Liver (tissue), 3 donors: ENCODE data around the gene RAP1B.

Experiments used
- CTCF ChIP-seq: fragments of 150-350 bp; IDR thresholded peaks from 2 replicates; pipeline ENCODE4 v1.5.1; 2017; ENCODE audit warnings: improper control_type of control experiment, low read depth, low read length; ENCODE audit not compliant: missing input control
- EGR1 ChIP-seq, 2 donors: IDR thresholded peaks; 2 replicates each; pipeline ENCODE4 v1.6.1; 2016 to 2018; ENCODE audit warnings: antibody characterized with exemption in 2 of 2, low read depth in 2 of 2
- FOXA2 ChIP-seq: IDR thresholded peaks from 2 replicates; pipeline ENCODE4 v1.6.1; 2016; ENCODE audit warnings: antibody characterized with exemption
- HNF4A ChIP-seq, 2 donors: conservative IDR thresholded peaks; 2 replicates each; pipeline ENCODE4 v1.6.1; 2016; ENCODE audit warnings: antibody characterized with exemption in 2 of 2, mild to moderate bottlenecking in 2 of 2
- JUND ChIP-seq, 2 donors: IDR thresholded peaks; 2 replicates each; pipeline ENCODE4 v1.6.1; 2016; ENCODE audit warnings: antibody characterized with exemption in 2 of 2
- MAX ChIP-seq: IDR thresholded peaks from 2 replicates; pipeline ENCODE4 v1.6.1; 2016; ENCODE audit warnings: antibody characterized with exemption
- NR2F2 ChIP-seq: IDR thresholded peaks from 2 replicates; pipeline ENCODE4 v1.6.1; 2016; ENCODE audit warnings: antibody characterized with exemption
- RAD21 ChIP-seq, 2 donors: IDR thresholded peaks; 2 replicates each; pipeline ENCODE4 v1.6.1; 2016; ENCODE audit warnings: antibody characterized with exemption in 2 of 2, mild to moderate bottlenecking in 2 of 2
- TAF1 ChIP-seq: conservative IDR thresholded peaks from 2 replicates; pipeline ENCODE4 v1.6.1; 2016; ENCODE audit warnings: antibody characterized with exemption, mild to moderate bottlenecking
- YY1 ChIP-seq: IDR thresholded peaks from 2 replicates; pipeline ENCODE4 v1.6.1; 2016; ENCODE audit warnings: antibody characterized with exemption, mild to moderate bottlenecking
- TF ChIP-seq, protein P1 (sequence below): IDR thresholded peaks from 2 replicates; pipeline ENCODE4 v1.6.1; 2016; ENCODE audit warnings: antibody characterized with exemption, mild to moderate bottlenecking
- TF ChIP-seq, protein P2 (sequence below): IDR thresholded peaks from 2 replicates; pipeline ENCODE4 v1.6.1; 2016; ENCODE audit warnings: antibody characterized with exemption
- donor health status: healthy.
- donor health status: healthy.

DNA sequence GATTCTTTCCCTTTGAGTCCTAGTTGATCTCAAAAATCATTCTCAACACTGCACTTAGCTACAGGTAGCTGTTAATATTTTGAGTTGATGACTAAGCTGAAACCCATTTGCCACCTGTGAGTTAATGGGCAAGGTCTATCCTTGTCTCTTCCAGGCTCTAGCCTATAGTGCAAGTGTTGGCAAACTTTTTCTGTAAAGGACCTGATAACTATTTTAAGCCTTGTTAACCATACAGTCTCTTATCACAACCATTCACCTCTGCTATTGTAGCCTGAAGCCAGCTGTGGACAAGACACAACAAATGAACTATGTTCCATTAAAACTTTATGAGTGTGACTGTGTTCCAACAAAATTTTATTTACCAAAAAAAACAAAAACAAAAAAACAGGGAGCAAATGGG is 19.4 kb downstream of the RAP1B start:
- TF ChIP-seq, protein P1, sequence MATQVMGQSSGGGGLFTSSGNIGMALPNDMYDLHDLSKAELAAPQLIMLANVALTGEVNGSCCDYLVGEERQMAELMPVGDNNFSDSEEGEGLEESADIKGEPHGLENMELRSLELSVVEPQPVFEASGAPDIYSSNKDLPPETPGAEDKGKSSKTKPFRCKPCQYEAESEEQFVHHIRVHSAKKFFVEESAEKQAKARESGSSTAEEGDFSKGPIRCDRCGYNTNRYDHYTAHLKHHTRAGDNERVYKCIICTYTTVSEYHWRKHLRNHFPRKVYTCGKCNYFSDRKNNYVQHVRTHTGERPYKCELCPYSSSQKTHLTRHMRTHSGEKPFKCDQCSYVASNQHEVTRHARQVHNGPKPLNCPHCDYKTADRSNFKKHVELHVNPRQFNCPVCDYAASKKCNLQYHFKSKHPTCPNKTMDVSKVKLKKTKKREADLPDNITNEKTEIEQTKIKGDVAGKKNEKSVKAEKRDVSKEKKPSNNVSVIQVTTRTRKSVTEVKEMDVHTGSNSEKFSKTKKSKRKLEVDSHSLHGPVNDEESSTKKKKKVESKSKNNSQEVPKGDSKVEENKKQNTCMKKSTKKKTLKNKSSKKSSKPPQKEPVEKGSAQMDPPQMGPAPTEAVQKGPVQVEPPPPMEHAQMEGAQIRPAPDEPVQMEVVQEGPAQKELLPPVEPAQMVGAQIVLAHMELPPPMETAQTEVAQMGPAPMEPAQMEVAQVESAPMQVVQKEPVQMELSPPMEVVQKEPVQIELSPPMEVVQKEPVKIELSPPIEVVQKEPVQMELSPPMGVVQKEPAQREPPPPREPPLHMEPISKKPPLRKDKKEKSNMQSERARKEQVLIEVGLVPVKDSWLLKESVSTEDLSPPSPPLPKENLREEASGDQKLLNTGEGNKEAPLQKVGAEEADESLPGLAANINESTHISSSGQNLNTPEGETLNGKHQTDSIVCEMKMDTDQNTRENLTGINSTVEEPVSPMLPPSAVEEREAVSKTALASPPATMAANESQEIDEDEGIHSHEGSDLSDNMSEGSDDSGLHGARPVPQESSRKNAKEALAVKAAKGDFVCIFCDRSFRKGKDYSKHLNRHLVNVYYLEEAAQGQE, result no peak
- no peak for TF ChIP-seq CTCF
- TF ChIP-seq RAD21 (IDR thresholded peaks at IDR 0.05), result no peak
- TF ChIP-seq, protein P2, sequence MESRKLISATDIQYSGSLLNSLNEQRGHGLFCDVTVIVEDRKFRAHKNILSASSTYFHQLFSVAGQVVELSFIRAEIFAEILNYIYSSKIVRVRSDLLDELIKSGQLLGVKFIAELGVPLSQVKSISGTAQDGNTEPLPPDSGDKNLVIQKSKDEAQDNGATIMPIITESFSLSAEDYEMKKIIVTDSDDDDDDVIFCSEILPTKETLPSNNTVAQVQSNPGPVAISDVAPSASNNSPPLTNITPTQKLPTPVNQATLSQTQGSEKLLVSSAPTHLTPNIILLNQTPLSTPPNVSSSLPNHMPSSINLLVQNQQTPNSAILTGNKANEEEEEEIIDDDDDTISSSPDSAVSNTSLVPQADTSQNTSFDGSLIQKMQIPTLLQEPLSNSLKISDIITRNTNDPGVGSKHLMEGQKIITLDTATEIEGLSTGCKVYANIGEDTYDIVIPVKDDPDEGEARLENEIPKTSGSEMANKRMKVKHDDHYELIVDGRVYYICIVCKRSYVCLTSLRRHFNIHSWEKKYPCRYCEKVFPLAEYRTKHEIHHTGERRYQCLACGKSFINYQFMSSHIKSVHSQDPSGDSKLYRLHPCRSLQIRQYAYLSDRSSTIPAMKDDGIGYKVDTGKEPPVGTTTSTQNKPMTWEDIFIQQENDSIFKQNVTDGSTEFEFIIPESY, result no peak
- TF ChIP-seq TAF1, result no peak
- TF ChIP-seq FOXA2, result no peak
- no peak for TF ChIP-seq YY1
- TF ChIP-seq MAX, result no peak
- TF ChIP-seq HNF4A (conservative IDR thresholded peaks at IDR 0.05), result no peak
- TF ChIP-seq EGR1 (IDR thresholded peaks at IDR 0.05; ENCODE audit: low read depth in 2 of 2), result no peak
- TF ChIP-seq NR2F2, result no peak
- no peak for TF ChIP-seq JUND (IDR thresholded peaks at IDR 0.05)
